HG03469 (cell line): ENCODE data around the gene KRT23.

Experiments used
- ATAC-seq: cut with Tn5 transposase; IDR thresholded peaks from one replicate; pipeline ENCODE4 v1.9.1; 2021; ENCODE audit warnings: mild to moderate bottlenecking, moderate library complexity, moderate number of reproducible peaks; ENCODE audit not compliant: unreplicated experiment

Gene KRT23

GRCh38 chr17:40912486-40913210 lies 24.8 kb downstream of the KRT23 start:
- ATAC-seq: no peak

DNA sequence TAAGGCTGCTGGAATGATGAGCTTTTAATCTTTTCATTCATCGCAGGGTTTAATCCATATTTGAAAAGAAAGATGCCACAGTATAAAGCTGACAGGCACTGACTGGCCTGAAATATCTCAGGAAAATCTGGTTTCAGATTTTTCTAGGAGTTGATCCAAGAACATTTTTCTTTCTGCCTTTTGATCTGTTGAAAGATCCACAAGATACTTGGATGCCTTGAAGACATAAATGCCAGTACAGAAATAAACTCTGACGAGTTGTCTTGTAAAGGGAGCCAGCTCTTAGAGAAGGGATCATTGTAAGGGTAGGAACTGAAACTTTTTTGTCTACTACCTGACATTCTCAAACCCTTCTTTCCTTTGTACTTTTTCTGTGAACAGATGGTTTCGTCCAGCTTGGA lies 27.0 kb downstream of the KRT23 start:
- no peak for ATAC-seq

DNA sequence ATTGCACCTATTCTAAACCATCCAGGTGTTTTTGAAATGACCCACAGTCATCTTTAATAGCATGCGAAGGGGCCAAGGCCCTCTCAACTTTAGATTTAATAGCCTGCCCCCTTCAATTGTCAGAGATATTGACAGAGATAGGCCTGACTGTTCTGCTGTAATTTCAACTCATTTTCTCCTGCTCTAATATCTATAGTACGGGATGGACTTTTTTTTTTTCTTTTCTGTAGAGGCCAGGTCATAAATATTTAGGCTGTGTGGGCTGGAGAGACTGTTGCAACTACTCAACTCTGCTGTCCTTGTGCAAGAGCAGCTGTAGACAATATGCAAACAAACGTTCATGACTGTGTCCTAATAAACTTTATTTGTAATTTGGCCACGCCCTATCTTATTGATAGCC lies 27.7 kb downstream of the KRT23 start:
- no peak for ATAC-seq

GRCh38 chr17:40909351-40909750 lies 28.1 kb downstream of the KRT23 start:
- ATAC-seq: no peak

DNA sequence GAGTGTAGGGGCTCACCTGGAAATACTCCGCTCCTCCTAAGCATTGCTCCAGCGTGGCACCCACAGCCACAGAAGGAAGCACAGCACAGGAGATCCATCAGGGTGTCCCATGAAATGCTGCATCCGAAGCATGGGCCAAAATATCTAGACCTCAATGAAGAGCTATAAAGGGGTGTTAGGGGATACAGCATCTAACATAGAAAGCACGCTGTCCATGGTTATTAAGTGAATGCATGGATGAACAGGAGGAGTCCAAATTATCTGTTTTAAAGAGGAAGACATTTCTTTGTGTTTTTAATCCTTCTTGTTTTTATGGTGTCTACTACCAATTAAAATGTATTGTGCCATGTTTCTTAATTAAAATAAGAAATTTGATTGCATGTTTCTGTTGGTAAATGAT lies 30.8 kb downstream of the KRT23 start:
- ATAC-seq: no peak

GRCh38 chr17:40905370-40905769 lies 32.1 kb downstream of the KRT23 start:
- ATAC-seq: no peak

- ATAC-seq: no peak
Measured at GRCh38 chr17:40903129-40903847, 34.2 kb downstream of the KRT23 start.

GRCh38 chr17:40902498-40902897 lies 34.9 kb downstream of the KRT23 start:
- ATAC-seq: no peak

DNA sequence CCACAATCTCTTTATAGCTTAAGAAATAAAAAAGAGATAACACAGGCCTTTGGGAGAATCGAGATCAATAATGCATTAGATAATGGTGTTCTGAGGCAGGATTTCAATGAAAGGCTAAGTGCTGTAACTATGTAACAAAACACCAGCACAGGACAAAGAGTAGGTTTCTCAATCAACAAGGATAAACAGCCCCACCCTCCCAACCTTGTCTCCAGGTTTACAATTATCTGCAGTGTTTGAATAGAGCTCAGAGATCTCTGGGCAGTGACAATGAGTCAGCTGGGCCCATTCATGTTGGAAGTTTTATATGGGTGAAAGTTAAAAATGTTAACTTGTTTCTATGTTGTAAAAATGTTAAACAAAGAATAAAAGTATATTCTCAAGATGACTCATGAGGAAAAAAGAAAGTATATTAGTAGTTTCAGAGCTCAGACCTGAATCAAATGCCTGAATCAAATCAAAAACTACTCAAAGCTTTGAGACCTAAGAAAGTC lies 35.4 kb downstream of the KRT23 start:
- no peak for ATAC-seq

GRCh38 chr17:40900809-40901356 lies 36.6 kb downstream of the KRT23 start:
- ATAC-seq: no peak

GRCh38 chr17:40896916-40897455 lies 40.5 kb downstream of the KRT23 start:
- no peak for ATAC-seq

- ATAC-seq: no peak
Measured at GRCh38 chr17:40895106-40895730, 42.2 kb downstream of the KRT23 start.

DNA sequence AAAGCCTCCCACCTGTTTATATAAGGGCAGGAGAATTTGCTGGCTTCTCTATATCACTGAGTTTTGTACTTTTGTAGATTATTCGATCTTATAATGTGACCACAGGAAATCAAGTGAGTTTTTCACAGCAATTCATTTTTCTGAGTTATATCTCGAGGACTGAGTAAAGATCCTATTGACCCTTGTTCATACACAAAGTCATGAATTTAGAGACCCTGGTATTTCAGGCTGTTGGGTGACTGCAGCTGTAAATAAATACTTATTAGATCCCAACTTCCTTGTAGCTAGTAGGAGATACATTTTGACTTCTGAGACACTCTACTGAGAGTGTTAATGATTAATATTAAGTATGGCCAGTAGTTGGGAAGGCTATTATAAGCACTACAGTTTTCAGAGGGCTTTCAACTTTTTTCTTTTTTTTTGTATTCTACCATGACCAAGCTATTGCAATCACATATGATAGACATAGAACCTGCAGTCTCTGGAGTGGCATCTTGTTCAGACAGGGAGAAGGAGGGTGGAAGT lies 49.2 kb downstream of the KRT23 start:
- no peak for ATAC-seq

DNA sequence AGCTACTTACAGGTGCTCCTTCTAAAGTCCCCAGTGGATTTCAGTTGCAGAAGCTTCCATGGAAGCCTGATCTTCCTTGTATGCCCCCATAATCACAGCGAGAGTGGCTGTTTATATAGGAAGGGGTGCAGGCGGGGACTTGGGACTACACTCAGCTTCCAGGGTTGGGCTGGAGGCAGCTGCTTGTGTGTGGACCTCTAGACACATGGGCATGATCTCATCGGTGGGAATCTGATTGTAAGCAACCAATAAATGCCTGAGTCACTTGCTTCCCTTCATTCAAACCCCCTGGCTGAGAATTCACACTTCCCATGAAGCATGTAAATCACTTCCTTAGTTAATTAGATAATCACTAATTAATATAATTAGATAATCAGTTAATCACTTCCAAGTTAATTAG lies 51.4 kb downstream of the KRT23 start:
- no peak for ATAC-seq

DNA sequence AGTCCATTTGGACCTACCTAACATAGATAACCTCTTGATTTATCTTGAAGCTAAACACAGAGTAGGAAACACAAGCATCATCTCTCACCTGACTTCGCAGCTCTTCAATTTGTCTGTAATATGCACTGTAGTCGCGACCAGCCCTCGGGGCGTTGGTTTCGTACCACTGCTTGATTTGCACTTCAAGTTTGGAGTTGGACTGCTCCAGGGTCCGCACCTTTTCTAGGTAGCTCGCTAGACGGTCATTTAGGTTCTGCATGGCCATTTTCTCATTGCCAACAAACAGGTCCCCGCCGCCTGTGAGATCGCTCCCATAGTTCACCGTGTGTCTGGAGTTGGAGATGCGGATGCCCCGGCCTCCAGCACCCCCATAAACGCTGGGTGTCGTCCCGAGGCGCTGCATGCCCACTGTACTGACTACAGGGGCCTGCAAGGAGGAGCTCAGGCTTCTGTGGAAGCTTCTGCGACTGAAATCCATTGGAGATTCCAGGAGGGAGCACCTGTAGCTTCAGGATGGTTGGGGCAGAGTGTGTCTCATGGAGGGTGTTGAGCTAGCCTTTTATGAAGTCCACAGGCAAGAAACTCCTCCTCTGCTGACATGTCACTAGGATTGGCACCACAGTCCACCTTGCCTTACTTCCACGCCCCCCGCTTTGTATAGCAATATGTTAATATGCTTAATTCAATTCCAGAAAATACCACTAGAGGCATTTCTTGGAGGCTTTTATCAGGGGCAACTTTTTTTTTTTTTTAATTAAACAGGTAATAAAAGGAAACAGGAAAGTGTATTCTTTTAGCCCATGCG lies 52.5 kb downstream of the KRT23 start, which contains the start of gene KRT20:
Gene KRT20 (minus strand): TSS at position 535 of the 805 bp plus-strand sequence. CDS start 57 bp downstream, at position 478.
- no peak for ATAC-seq

DNA sequence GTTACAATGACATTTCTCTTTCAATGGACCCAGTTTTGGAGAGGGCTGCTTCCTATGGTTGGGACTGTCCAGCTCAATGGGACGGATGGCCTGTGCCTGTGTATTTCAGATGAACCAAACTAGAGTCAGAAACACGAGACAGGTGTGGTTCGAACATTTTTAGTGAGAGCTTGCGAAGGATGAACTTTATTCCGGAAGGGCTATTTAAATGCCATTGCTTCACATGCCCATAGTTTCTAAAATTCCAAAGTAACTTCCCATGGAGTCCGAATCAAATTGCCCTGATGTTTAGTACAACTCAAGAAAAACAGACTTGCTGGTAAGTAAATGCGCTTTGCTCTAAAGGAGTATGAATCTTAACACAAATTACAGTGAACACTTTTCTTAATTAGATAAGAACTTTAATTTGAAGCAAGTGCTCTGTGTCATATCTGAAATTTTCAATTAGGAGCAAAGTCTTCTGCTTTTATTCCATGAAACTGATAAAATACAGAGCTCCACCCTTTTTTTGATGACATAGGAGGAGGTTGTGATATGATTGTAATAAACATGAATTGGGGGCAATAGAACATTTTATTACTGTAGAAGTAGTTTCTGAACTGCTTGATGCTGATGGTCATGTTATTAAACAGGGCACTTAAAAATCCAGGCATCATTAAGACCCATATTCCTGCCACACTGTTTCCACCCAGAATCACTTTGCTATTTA lies 53.7 kb downstream of the KRT23 start:
- no peak for ATAC-seq

- ATAC-seq: no peak
Measured at GRCh38 chr17:40883031-40883430, 54.4 kb downstream of the KRT23 start.

- ATAC-seq: no peak
Measured at GRCh38 chr17:40879026-40879425, 58.4 kb downstream of the KRT23 start.

DNA sequence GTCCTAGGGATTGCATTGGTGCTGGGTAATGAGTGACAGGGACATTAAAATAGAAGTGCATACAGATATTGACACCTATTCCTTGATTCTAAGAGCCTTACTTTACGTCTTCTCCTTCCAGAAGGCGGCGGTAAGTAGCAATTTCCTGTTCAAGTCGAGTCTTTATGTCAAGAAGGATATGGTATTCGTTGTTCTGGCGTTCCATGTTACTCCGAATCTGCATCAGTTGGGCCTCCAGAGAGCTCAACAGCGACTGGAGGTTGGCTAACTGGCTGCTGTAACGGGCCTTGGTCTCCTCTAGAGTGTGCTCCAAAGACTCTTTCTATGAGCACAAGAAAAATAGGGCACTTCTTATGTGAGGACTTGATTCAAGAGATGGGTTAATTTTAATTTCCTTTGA lies 59.4 kb downstream of the KRT23 start:
- ATAC-seq: no peak
